Measurements from ENCODE around the gene DYNLL1. TPM values are rescaled to one million over a fixed set of nuclear protein-coding genes. Genes with fewer than 3 reads are reported as not detected.

The DYNLL1 gene
- total and polyA plus RNA-seq, 2 of the 4 experiments (the other 2 are of a cell fraction): 663 to 696 TPM

DNA sequence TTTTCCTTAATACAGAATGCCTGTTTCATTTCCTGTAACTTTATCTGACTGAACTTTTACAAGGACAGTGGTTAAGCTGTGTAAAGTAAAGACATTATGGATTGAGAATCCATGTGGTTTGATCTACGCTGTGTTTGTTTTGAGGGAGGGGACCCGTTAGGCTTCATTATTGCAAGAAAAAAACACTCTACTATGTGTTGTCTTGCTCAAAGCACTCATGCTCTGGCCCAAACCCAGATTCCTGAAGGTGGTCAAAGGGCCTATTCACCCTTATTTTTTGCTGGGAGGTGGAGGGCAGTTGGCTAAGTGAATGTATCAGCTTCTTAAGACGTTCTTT, 50.1 kb downstream of the DYNLL1 start:
- no peak overlapping the region for H3K4me3 ChIP-seq (ENCODE audit: insufficient read depth, low read depth, low read length)
- H3K36me3 ChIP-seq (ENCODE audit: control insufficient read depth, insufficient read depth, low read length): peaks cover 30% of the 10 kb centered on the region
- DNase-seq (no peak), ATAC-seq (ENCODE audit: low read depth) (no peak)
- no peak overlapping the region for H3K23ac ChIP-seq (ENCODE audit: low read depth, low read length)
- H3K27me3 ChIP-seq (ENCODE audit: control insufficient read depth, insufficient read depth, low read length): no peaks in the 10 kb centered on the region
- H3K9ac ChIP-seq (ENCODE audit: low read depth, low read length): no peak overlapping the region
- H3K27ac ChIP-seq (ENCODE audit: insufficient read depth, low read length): no peak overlapping the region
- no peak overlapping the region for H2AFZ ChIP-seq (replicated peaks; ENCODE audit: low read length, poor library complexity)
- H2BK5ac ChIP-seq (ENCODE audit: low read depth, low read length, poor library complexity, severe bottlenecking): no peak overlapping the region
- no peak overlapping the region for H4K91ac ChIP-seq (ENCODE audit: insufficient read depth, low read depth, low read length)
- CTCF ChIA-PET: interaction anchor here (0.6 kb wide), 1 partner anchor 104 kb away, joined by 3 read pairs; no protein-coding TSS in a partner anchor
- H3K18ac ChIP-seq (ENCODE audit: low read depth, low read length): no peak overlapping the region
- no peak overlapping the region for H3K56ac ChIP-seq (ENCODE audit: extremely low read depth, insufficient read depth, low read length)
- no peak overlapping the region for H3K4me2 ChIP-seq (ENCODE audit: low read depth, low read length)
- H2AK9ac ChIP-seq (replicated peaks; ENCODE audit: low read depth, low read length, poor library complexity): no peak overlapping the region
- no peak overlapping the region for H2BK120ac ChIP-seq (ENCODE audit: low read depth, low read length)
- no peak overlapping the region for H2AK5ac ChIP-seq (ENCODE audit: low read depth, low read length)
- H2BK15ac ChIP-seq (ENCODE audit: low read depth, low read length): no peak overlapping the region
- H2BK20ac ChIP-seq (ENCODE audit: low read depth, low read length): no peak overlapping the region
- H3K79me1 ChIP-seq (ENCODE audit: low read depth in 1 of 2, low read length in 2 of 2): peaks cover 44 to 75% of the 10 kb centered on the region in 2 experiments
- dilution Hi-C loops (cut with HindIII; ENCODE audit: low sequenced_read_pairs, unreplicated experiment) (no loop called here), in situ Hi-C loops (cut with MboI; ENCODE audit: low sequenced_read_pairs) (no loop called here), intact Hi-C loops (cut with micrococcal nuclease) (no loop called here)
- H4K5ac ChIP-seq (ENCODE audit: low read depth, low read length): no peak overlapping the region
- no peak overlapping the region for H3K14ac ChIP-seq (replicated peaks; ENCODE audit: low read depth, low read length)
- H4K8ac ChIP-seq (ENCODE audit: low read depth in 2 of 2, low read length in 2 of 2): no peak overlapping the region
- no peaks in the 10 kb centered on the region for H3K4me1 ChIP-seq (ENCODE audit: control insufficient read depth, insufficient read depth, low read length)
- no CpG with 5 or more reads among the region's 3 CpGs for WGBS, 2 experiments (ENCODE audit: extremely low coverage in 2 of 2, insufficient read length in 1 of 2)
- POLR2A ChIA-PET (ENCODE audit: unreplicated experiment): no interaction called here
- peaks cover 13% of the 10 kb centered on the region for H3K9me1 ChIP-seq (ENCODE audit: insufficient read depth, low read length)
- H3K9me3 ChIP-seq (ENCODE audit: control insufficient read depth, insufficient read depth, low read length): no peaks in the 10 kb centered on the region
- H4K20me1 ChIP-seq (ENCODE audit: insufficient read depth, low read length): peaks cover 76% of the 10 kb centered on the region
- no peak overlapping the region for H3K4ac ChIP-seq (ENCODE audit: low read depth, low read length)
- TF ChIP-seq, protein P1, sequence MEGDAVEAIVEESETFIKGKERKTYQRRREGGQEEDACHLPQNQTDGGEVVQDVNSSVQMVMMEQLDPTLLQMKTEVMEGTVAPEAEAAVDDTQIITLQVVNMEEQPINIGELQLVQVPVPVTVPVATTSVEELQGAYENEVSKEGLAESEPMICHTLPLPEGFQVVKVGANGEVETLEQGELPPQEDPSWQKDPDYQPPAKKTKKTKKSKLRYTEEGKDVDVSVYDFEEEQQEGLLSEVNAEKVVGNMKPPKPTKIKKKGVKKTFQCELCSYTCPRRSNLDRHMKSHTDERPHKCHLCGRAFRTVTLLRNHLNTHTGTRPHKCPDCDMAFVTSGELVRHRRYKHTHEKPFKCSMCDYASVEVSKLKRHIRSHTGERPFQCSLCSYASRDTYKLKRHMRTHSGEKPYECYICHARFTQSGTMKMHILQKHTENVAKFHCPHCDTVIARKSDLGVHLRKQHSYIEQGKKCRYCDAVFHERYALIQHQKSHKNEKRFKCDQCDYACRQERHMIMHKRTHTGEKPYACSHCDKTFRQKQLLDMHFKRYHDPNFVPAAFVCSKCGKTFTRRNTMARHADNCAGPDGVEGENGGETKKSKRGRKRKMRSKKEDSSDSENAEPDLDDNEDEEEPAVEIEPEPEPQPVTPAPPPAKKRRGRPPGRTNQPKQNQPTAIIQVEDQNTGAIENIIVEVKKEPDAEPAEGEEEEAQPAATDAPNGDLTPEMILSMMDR (conservative IDR thresholded peaks at IDR 0.05; ENCODE audit: low read depth, low read length): no peak
- no peak for TF ChIP-seq RAD21 (IDR thresholded peaks at IDR 0.05; ENCODE audit: low read length)
- no peak for TF ChIP-seq MXI1 (IDR thresholded peaks at IDR 0.05; ENCODE audit: borderline replicate concordance, low read depth, low read length)
- TF ChIP-seq MAZ (IDR thresholded peaks at IDR 0.05; ENCODE audit: borderline replicate concordance, low read depth, low read length): no peak
- TF ChIP-seq FOS (IDR thresholded peaks at IDR 0.05; ENCODE audit: low read depth, low read length): no peak
- no peak for TF ChIP-seq CHD1 (IDR thresholded peaks at IDR 0.05; ENCODE audit: low read depth, low read length)
- TF ChIP-seq, protein P2, sequence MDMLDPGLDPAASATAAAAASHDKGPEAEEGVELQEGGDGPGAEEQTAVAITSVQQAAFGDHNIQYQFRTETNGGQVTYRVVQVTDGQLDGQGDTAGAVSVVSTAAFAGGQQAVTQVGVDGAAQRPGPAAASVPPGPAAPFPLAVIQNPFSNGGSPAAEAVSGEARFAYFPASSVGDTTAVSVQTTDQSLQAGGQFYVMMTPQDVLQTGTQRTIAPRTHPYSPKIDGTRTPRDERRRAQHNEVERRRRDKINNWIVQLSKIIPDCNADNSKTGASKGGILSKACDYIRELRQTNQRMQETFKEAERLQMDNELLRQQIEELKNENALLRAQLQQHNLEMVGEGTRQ (IDR thresholded peaks at IDR 0.05; ENCODE audit: low read depth, low read length): no peak
- TF ChIP-seq NFE2L2 (IDR thresholded peaks at IDR 0.05; ENCODE audit: low read depth, low read length): no peak
- TF ChIP-seq BHLHE40 (IDR thresholded peaks at IDR 0.05; ENCODE audit: low read depth, low read length): no peak
- no TSS peak for BruUV-seq (replicated peaks)

Data from IMR-90 (cell line).